LNCAP (cell line): ENCODE results near the gene DYNC1H1.

Source experiments
- CTCF ChIP-seq: fragments of 450-650 bp; IDR thresholded peaks from 2 replicates; pipeline ENCODE4 v1.5.1; 2017; ENCODE audit warnings: mild to moderate bottlenecking

Gene DYNC1H1

DNA sequence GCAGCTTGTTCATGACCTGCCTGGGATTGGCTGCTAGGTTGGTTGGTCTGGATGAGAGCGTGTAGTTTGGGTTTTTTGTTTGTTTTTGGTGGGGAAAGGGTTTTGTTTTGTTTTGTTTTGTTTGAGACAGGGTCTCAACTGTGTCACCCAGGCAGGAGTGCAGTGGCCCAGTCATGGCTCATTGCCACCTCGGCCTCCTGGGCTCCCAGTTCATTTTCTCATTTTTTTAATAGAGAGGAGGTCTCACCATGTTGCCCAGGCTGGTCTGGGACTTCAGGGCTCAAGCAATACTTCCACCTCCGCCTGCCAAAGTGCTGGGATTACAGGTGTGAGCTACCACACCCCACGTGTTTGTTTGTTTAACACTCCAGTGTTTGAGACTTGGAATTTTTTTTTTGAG, 3.8 kb downstream of the DYNC1H1 start:
- TF ChIP-seq CTCF, result no peak

GRCh38 chr14:101969481-101969880, 5.1 kb downstream of the DYNC1H1 start:
- no peak for TF ChIP-seq CTCF

- no peak for TF ChIP-seq CTCF
Observed at GRCh38 chr14:101970830-101971400, 6.5 kb downstream of the DYNC1H1 start.

GRCh38 chr14:101972126-101972866, 7.9 kb downstream of the DYNC1H1 start:
- TF ChIP-seq CTCF, result no peak

DNA sequence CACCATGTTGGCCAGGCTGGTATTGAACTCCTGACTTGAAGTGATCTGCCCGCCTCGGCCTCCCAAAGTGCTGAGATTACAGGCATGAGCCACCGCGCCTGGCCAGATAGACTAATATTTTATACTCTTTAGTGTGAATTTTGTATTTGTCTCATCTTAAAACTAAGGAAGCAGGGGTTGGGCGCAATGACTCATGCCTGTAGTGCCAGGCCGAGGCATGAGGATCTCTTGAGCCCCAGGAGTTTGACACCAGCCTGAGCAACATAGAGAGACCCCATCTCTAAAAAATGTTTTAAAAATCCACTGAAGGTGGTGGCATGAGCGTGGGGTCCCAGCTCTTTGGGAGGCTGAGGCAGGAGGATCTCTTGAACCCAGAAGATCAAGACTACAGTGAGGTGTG, 9.0 kb downstream of the DYNC1H1 start:
- no peak for TF ChIP-seq CTCF

GRCh38 chr14:101975231-101975630, 10.9 kb downstream of the DYNC1H1 start:
- no peak for TF ChIP-seq CTCF

- TF ChIP-seq CTCF, result no peak
Observed at GRCh38 chr14:101977311-101978071, 13.1 kb downstream of the DYNC1H1 start.
